ENCODE results near the gene CPXCR1. TPM values are rescaled to one million over a fixed set of nuclear protein-coding genes. Genes with fewer than 3 reads are reported as not detected.
"Not testable (repeated sequence)": the region's sequence is repeated elsewhere in the genome, so short reads cannot be mapped to it uniquely, and the experiment has no call there.

The CPXCR1 gene
- total RNA-seq = not detected

- no peaks in the 10 kb centered on the region for H3K9me3 ChIP-seq
- H3K4me1 ChIP-seq = no peaks in the 10 kb centered on the region
- H3K27ac ChIP-seq = no peak within 1 kb of the TSS
- no peaks in the 10 kb centered on the region for H3K36me3 ChIP-seq
- intact Hi-C loops (cut with DNase I) = no loop called here
- H3K4me3 ChIP-seq = no peak within 1 kb of the TSS
- no peaks in the 10 kb centered on the region for H3K27me3 ChIP-seq
- TF ChIP-seq POLR2A (IDR thresholded peaks at IDR 0.05) = no peak
- TF ChIP-seq CTCF (IDR thresholded peaks at IDR 0.05) = no peak
- no peak for TF ChIP-seq POLR2AphosphoS5 (IDR thresholded peaks at IDR 0.05; ENCODE audit: insufficient read depth in 1 of 2, low read depth in 1 of 2)
- DNase-seq (ENCODE audit: extremely low spot score in 2 of 2) = no peak
Measured at GRCh38 chrX:88746925-88747324, at the start of gene CPXCR1. Gene CPXCR1 (plus strand): TSS chrX:88747225. CDS start chrX:88753415, 6,190 bp downstream.

GRCh38 chrX:88735835-88736234 is 11.2 kb upstream of the CPXCR1 start:
- no peaks in the 10 kb centered on the region for H3K27me3 ChIP-seq
- no peaks in the 10 kb centered on the region for H3K36me3 ChIP-seq
- H3K4me3 ChIP-seq = no peak overlapping the region
- intact Hi-C loops (cut with DNase I) = no loop called here
- H3K27ac ChIP-seq = no peak overlapping the region
- H3K4me1 ChIP-seq = no peaks in the 10 kb centered on the region
- H3K9me3 ChIP-seq = no peaks in the 10 kb centered on the region
- DNase-seq (ENCODE audit: extremely low spot score in 2 of 2) = no peak
- no peak for TF ChIP-seq CTCF (IDR thresholded peaks at IDR 0.05)

GRCh38 chrX:88746215-88746614 is 810 bp upstream of the CPXCR1 start:
- not testable (repeated sequence) for H3K4me1 ChIP-seq, H3K36me3 ChIP-seq

GRCh38 chrX:88752339-88752738 is 5.3 kb downstream of the CPXCR1 start:
- H3K4me3 ChIP-seq; intact Hi-C loops (cut with DNase I); H3K27ac ChIP-seq; H3K9me3 ChIP-seq; H3K4me1 ChIP-seq; DNase-seq (ENCODE audit: extremely low spot score in 2 of 2); H3K36me3 ChIP-seq; H3K27me3 ChIP-seq: not testable (repeated sequence)

More at GRCh38 chrX:88746215-88746614, 810 bp upstream of the CPXCR1 start:
- H3K27ac ChIP-seq; intact Hi-C loops (cut with DNase I); DNase-seq (ENCODE audit: extremely low spot score in 2 of 2); H3K27me3 ChIP-seq; H3K9me3 ChIP-seq; H3K4me3 ChIP-seq: not testable (repeated sequence)

GRCh38 chrX:88789825-88790224 is 42.8 kb downstream of the CPXCR1 start:
- Histone ChIP-seq H3K4me3 (no peak overlapping the region), H3K9me3 (no peaks in the 10 kb centered on the region), H3K36me3 (no peaks in the 10 kb centered on the region), H3K27ac (no peak overlapping the region), H3K27me3 (no peaks in the 10 kb centered on the region), H3K4me1 (no peaks in the 10 kb centered on the region)
- no peak for DNase-seq (ENCODE audit: extremely low spot score in 2 of 2)
- intact Hi-C loops (cut with DNase I) = no loop called here
- no peak for TF ChIP-seq POLR2A (IDR thresholded peaks at IDR 0.05)
- no peak for TF ChIP-seq POLR2AphosphoS5 (IDR thresholded peaks at IDR 0.05; ENCODE audit: insufficient read depth in 1 of 2, low read depth in 1 of 2)
- no peak for TF ChIP-seq CTCF (IDR thresholded peaks at IDR 0.05)

Measured in vagina (tissue), 2 donors.